NB4 (cell line): ENCODE data around the gene RAB11B.

Experiments used
- POLR2A ChIP-seq: IDR thresholded peaks from 2 replicates; pipeline ENCODE4 v1.6.1; 2011; ENCODE audit warnings: mild to moderate bottlenecking; ENCODE audit not compliant: insufficient read length; ENCODE audit errors: extremely low read depth
- TF ChIP-seq, protein P1 (sequence below): IDR thresholded peaks from one replicate; pipeline ENCODE4 v1.5.1; 2012; ENCODE audit warnings: low read depth, low read length

DNA sequence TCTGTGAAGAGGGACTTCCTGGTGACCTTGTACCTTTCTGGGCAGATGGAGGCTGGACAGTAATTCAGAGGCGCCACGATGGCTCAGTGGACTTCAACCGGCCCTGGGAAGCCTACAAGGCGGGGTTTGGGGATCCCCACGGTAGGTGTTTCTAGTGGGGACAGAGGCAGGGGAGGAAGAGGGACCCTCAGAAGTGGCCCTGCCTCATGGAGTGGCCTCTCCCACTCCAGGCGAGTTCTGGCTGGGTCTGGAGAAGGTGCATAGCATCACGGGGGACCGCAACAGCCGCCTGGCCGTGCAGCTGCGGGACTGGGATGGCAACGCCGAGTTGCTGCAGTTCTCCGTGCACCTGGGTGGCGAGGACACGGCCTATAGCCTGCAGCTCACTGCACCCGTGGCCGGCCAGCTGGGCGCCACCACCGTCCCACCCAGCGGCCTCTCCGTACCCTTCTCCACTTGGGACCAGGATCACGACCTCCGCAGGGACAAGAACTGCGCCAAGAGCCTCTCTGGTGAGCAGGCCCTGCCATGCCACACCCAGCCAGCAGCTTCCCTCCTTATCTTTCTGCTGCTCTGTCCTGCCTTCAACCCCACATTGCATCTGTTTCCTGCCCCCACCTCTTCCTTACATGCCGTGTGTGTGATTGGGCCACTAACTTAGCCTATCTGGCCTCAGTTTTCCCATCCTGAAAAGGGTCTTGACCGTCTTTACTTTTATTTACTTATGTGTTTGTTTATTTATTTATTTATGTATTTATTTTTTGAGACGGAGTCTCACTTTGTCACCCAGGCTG is 19.0 kb upstream of the RAB11B start:
- TF ChIP-seq POLR2A: no peak
- TF ChIP-seq, protein P1, sequence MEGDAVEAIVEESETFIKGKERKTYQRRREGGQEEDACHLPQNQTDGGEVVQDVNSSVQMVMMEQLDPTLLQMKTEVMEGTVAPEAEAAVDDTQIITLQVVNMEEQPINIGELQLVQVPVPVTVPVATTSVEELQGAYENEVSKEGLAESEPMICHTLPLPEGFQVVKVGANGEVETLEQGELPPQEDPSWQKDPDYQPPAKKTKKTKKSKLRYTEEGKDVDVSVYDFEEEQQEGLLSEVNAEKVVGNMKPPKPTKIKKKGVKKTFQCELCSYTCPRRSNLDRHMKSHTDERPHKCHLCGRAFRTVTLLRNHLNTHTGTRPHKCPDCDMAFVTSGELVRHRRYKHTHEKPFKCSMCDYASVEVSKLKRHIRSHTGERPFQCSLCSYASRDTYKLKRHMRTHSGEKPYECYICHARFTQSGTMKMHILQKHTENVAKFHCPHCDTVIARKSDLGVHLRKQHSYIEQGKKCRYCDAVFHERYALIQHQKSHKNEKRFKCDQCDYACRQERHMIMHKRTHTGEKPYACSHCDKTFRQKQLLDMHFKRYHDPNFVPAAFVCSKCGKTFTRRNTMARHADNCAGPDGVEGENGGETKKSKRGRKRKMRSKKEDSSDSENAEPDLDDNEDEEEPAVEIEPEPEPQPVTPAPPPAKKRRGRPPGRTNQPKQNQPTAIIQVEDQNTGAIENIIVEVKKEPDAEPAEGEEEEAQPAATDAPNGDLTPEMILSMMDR: no peak
